Large intestine (tissue), 12 donors: ENCODE results near the gene RAE1. TPM values are rescaled to one million over a fixed set of nuclear protein-coding genes. Genes with fewer than 3 reads are reported as not detected.

Experiments used
- DNase-seq, 2 donors: peaks; one replicate each; pipeline versions ENCODE4 v3.0.0 to v3.0.0-alpha.2; 2013
- H3K27ac ChIP-seq: one replicate; pipeline ENCODE4 v1.5.1; 2013; ENCODE audit warnings: low read length
- H3K27me3 ChIP-seq: 2 replicates; pipeline ENCODE4 v1.6.1; 2013; ENCODE audit warnings: low read length; ENCODE audit not compliant: control insufficient read depth, insufficient read depth
- H3K36me3 ChIP-seq: 2 replicates; pipeline ENCODE4 v1.6.1; 2013; ENCODE audit warnings: low read length; ENCODE audit not compliant: control insufficient read depth, insufficient read depth
- H3K4me1 ChIP-seq: one replicate; pipeline ENCODE4 v1.6.1; 2013; ENCODE audit warnings: low read length; ENCODE audit not compliant: control insufficient read depth, insufficient read depth
- H3K4me3 ChIP-seq: one replicate; pipeline ENCODE4 v1.5.1; 2013; ENCODE audit warnings: low read length
- H3K9me3 ChIP-seq: one replicate; pipeline ENCODE4 v1.6.1; 2013; ENCODE audit warnings: mild to moderate bottlenecking, low read depth, low read length, moderate library complexity; ENCODE audit not compliant: control insufficient read depth
- WGBS: methylation state at CpG from one replicate; pipeline ENCODE4 v1.1.5; 2013; ENCODE audit warnings: low lambda C conversion rate; ENCODE audit not compliant: insufficient coverage; 5-methylcytosine and 5-hydroxymethylcytosine counted together
- long read RNA-seq, 11 donors: transcript quantifications; one replicate each; lab custom pipeline, GENCODE V29; 2026
- polyA plus RNA-seq: library from polyadenylated mRNA; unstranded; fragments of 120-200 nt; gene quantifications from one replicate; pipeline ENCODE4 v1.2.1, GENCODE V29; 2013

Gene RAE1
- polyA plus RNA-seq: 34.4 TPM
- long read RNA-seq, donor 1, transcript RAE1-203 (12 exons, 2,639 nt): major isoform, 7 of 9 reads
- long read RNA-seq, donor 1, partial matches to known transcripts: 0 of 9 reads
- long read RNA-seq, donor 1, other reads (novel, unspliced or antisense): 0 of 9 reads
- long read RNA-seq, donor 2, transcript RAE1-203 (12 exons, 2,639 nt): major isoform, 20 of 32 reads
- long read RNA-seq, donor 2, partial matches to known transcripts: 9 of 32 reads
- long read RNA-seq, donor 2, other reads (novel, unspliced or antisense): 0 of 32 reads
- long read RNA-seq, donor 3, transcript RAE1-203 (12 exons, 2,639 nt): major isoform, 17 of 23 reads
- long read RNA-seq, donor 3, partial matches to known transcripts: 5 of 23 reads
- long read RNA-seq, donor 3, other reads (novel, unspliced or antisense): 0 of 23 reads
- long read RNA-seq, donor 4, partial matches to known transcripts: 0 of 2 reads
- long read RNA-seq, donor 4, other reads (novel, unspliced or antisense): 0 of 2 reads
- long read RNA-seq, donor 5, transcript RAE1-203 (12 exons, 2,639 nt): major isoform, 14 of 14 reads
- long read RNA-seq, donor 5, partial matches to known transcripts: 0 of 14 reads
- long read RNA-seq, donor 5, other reads (novel, unspliced or antisense): 0 of 14 reads
- long read RNA-seq, donor 6, transcript RAE1-203 (12 exons, 2,639 nt): major isoform, 17 of 21 reads
- long read RNA-seq, donor 6, partial matches to known transcripts: 0 of 21 reads
- long read RNA-seq, donor 6, other reads (novel, unspliced or antisense): 0 of 21 reads
- long read RNA-seq, donor 7, transcript RAE1-203 (12 exons, 2,639 nt): major isoform, 12 of 15 reads
- long read RNA-seq, donor 7, partial matches to known transcripts: 0 of 15 reads
- long read RNA-seq, donor 7, other reads (novel, unspliced or antisense): 0 of 15 reads
- long read RNA-seq, donor 8, transcript RAE1-203 (12 exons, 2,639 nt): major isoform, 17 of 27 reads
- long read RNA-seq, donor 8, partial matches to known transcripts: 6 of 27 reads
- long read RNA-seq, donor 8, other reads (novel, unspliced or antisense): 0 of 27 reads
- long read RNA-seq, donor 9, transcript RAE1-203 (12 exons, 2,639 nt): major isoform, 12 of 14 reads
- long read RNA-seq, donor 9, partial matches to known transcripts: 0 of 14 reads
- long read RNA-seq, donor 9, other reads (novel, unspliced or antisense): 0 of 14 reads
- long read RNA-seq, donor 10, transcript RAE1-203 (12 exons, 2,639 nt): major isoform, 20 of 32 reads
- long read RNA-seq, donor 10, partial matches to known transcripts: 7 of 32 reads
- long read RNA-seq, donor 10, other reads (novel, unspliced or antisense): 0 of 32 reads
- long read RNA-seq, donor 11, transcript RAE1-203 (12 exons, 2,639 nt): major isoform, 17 of 19 reads
- long read RNA-seq, donor 11, partial matches to known transcripts: 0 of 19 reads
- long read RNA-seq, donor 11, other reads (novel, unspliced or antisense): 0 of 19 reads

GRCh38 chr20:57351042-57351783 is at the start of gene RAE1:
RAE1 (plus strand) TSS chr20:57351255; CDS start chr20:57354039, 2,784 bp downstream.
- peaks cover 2% of the 10 kb centered on the region for H3K27me3 ChIP-seq
- no CpG with 5 or more reads among the region's 64 CpGs for WGBS
- H3K36me3 ChIP-seq: peaks cover 28% of the 10 kb centered on the region

DNA sequence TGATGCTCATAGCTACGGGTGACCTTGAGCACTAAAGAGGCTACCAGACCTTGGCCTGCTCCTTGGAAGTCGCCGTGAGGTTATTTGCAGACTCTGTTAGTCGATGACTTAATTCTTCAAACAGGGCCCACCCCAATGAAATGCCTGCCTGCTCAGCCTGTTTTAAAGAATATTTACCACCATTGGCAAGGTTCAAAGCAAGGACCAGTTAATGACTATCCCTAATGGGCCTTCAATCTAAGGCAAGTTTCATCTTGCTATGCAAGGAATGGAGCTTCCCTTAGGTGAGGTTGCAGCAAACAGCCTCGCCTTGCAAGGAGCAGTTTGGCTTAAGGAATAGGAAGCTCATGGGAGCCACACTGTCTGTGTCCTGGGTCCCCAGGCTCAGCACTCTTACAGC is 44.3 kb upstream of the RAE1 start:
- Histone ChIP-seq H3K4me3 (no peak overlapping the region), H3K36me3 (no peaks in the 10 kb centered on the region), H3K4me1 (no peaks in the 10 kb centered on the region), H3K9me3 (no peaks in the 10 kb centered on the region), H3K27ac (no peak overlapping the region), H3K27me3 (peaks cover 3% of the 10 kb centered on the region)
- no CpG with 5 or more reads among the region's 5 CpGs for WGBS
- no peak for DNase-seq

More at GRCh38 chr20:57351042-57351783, at the start of gene RAE1:
- peaks cover 8% of the 10 kb centered on the region for H3K4me1 ChIP-seq
- no peaks in the 10 kb centered on the region for H3K9me3 ChIP-seq
- H3K27ac ChIP-seq: peak within 1 kb of the TSS; percentile 65
- peak within 1 kb of the TSS; percentile 79 for H3K4me3 ChIP-seq
- peak; percentile 91 to 94 for DNase-seq

- Histone ChIP-seq H3K4me1 (no peaks in the 10 kb centered on the region), H3K36me3 (no peaks in the 10 kb centered on the region), H3K9me3 (no peaks in the 10 kb centered on the region), H3K27ac (no peak overlapping the region), H3K27me3 (peaks cover 4% of the 10 kb centered on the region), H3K4me3 (no peak overlapping the region)
- WGBS: no CpG with 5 or more reads among the region's 13 CpGs
- no peak for DNase-seq
Observed at GRCh38 chr20:57308451-57309271, 42.4 kb upstream of the RAE1 start.

DNA sequence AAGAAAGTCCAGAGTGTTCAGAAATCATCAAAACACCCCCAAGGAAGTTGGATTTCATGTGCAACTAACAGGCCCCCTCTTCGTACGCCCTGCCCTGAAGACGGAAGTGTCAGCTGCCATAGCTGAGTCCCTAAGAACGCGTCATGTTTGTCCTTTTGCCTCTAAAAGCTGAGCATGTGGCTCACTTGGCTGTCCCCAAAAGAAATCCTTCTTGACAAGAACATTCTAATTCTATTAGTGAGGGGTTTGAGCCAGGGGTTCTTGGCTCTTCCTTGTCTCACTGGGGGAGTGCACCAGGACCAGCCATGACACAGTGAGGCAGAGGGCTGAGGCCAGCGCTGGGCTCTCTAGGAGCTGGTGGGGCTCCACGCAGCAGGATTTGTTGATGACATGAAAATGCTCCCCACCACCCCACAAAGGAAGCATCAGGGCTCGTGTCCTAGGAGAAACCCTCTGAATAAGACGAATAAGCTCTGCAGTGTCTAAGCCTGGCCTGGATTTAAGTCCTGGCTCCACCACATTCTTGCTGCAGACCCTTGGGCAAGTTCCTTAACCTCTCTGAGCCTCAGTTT is 41.4 kb upstream of the RAE1 start:
- 82% methylated on average over 3 of the region's 9 CpGs for WGBS
- Histone ChIP-seq H3K9me3 (no peaks in the 10 kb centered on the region), H3K36me3 (no peaks in the 10 kb centered on the region), H3K27me3 (peaks cover 4% of the 10 kb centered on the region), H3K4me3 (no peak overlapping the region), H3K4me1 (no peaks in the 10 kb centered on the region), H3K27ac (no peak overlapping the region)
- DNase-seq: no peak

GRCh38 chr20:57310821-57311514 is 40.1 kb upstream of the RAE1 start:
- peaks cover 4% of the 10 kb centered on the region for H3K27me3 ChIP-seq
- no CpG with 5 or more reads among the region's 11 CpGs for WGBS

DNA sequence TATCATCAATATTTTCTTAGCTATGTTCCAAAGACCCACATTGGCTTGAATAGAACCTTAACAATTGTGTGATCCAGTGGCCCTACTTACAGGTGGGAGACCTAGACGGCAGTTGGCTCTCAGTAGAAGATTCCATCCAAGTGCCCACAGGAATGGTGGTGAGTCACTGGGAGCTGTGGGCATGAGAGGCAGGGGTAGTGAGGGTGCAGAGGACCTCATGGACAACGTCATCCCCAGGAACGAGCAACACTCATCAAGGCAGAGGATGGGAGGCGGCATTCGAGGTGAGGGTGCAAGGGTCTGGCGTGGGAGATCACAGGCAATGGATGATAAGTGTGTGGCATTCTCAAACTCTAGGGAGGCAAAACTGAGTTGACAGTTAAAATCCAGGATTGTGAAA is 38.9 kb upstream of the RAE1 start:
- no peaks in the 10 kb centered on the region for H3K4me1 ChIP-seq
- no peak overlapping the region for H3K27ac ChIP-seq
- H3K36me3 ChIP-seq: no peaks in the 10 kb centered on the region
- H3K4me3 ChIP-seq: no peak overlapping the region
- H3K27me3 ChIP-seq: peaks cover 4% of the 10 kb centered on the region
- no CpG with 5 or more reads among the region's 6 CpGs for WGBS
- no peaks in the 10 kb centered on the region for H3K9me3 ChIP-seq
- no peak for DNase-seq

More at GRCh38 chr20:57310821-57311514, 40.1 kb upstream of the RAE1 start:
- H3K9me3 ChIP-seq: no peaks in the 10 kb centered on the region
- DNase-seq: no peak
- H3K36me3 ChIP-seq: no peaks in the 10 kb centered on the region
- no peak overlapping the region for H3K4me3 ChIP-seq
- H3K27ac ChIP-seq: no peak overlapping the region
- H3K4me1 ChIP-seq: no peaks in the 10 kb centered on the region

DNA sequence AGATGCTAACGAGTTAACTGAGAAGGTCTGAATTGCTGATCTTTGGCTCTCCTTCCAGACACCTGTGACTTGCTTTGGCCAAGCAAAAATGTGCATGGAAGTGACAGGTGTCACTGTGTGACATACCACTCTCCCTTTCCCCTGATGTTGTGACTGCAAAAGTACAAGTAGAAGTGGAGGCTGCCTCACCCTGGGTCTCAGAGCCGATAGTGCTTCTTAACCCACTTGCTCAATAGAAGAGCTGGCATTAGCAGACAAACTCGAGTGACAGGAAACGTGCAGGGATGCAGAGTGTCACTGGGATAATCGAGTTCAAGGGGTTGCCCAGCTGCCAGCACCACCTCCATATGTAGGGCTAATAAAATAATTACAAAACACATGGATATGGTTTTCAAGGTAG is 37.8 kb upstream of the RAE1 start:
- DNase-seq: no peak
- H3K9me3 ChIP-seq: no peaks in the 10 kb centered on the region
- peaks cover 4% of the 10 kb centered on the region for H3K27me3 ChIP-seq
- no peak overlapping the region for H3K27ac ChIP-seq
- H3K4me3 ChIP-seq: no peak overlapping the region
- no peaks in the 10 kb centered on the region for H3K36me3 ChIP-seq
- no peaks in the 10 kb centered on the region for H3K4me1 ChIP-seq
- no CpG with 5 or more reads among the region's 5 CpGs for WGBS

DNA sequence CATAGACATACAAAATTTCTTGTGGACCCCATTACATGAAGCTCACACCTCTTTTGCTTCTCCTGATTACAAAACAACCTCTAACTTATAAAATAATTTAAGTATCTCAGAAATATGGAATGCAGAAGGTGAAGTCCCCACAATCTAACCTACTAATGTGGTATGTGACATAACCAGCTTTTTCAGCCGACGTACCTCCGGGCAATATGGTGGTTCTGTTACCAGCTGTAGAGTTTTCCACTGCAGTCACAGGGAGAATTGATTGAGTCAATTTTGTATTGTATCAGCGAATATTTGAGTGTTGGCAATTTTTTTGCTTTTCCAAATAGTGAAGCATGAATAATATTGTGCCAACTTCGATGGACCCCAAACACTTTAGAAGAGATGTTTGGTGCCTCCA is 37.1 kb upstream of the RAE1 start:
- DNase-seq: no peak
- H3K4me1 ChIP-seq: no peaks in the 10 kb centered on the region
- no peaks in the 10 kb centered on the region for H3K36me3 ChIP-seq
- H3K27ac ChIP-seq: no peak overlapping the region
- H3K9me3 ChIP-seq: no peaks in the 10 kb centered on the region
- 100% methylated on average over 4 of the region's 5 CpGs for WGBS
- H3K27me3 ChIP-seq: peaks cover 4% of the 10 kb centered on the region
- no peak overlapping the region for H3K4me3 ChIP-seq
